HL-60/S4 treated with retinoic acid at 250 ng/mL for 4 days and 3 days (cell line): ENCODE measurements around the gene ELMO1.

Experiments used
- in situ Hi-C: fragments of 300-500 bp; cut with MboI; formaldehyde crosslinking; loops from 2 replicates; pipeline ENCODE4 v1.7.0; 2022; ENCODE audit warnings: low sequenced_read_pairs

ELMO1 gene

GRCh38 chr7:37432281-37432920 is 16.3 kb downstream of the ELMO1 start:
- in situ Hi-C loops = no loop called here

GRCh38 chr7:37431413-37431812 is 17.3 kb downstream of the ELMO1 start:
- in situ Hi-C loops = no loop called here

GRCh38 chr7:37430640-37431039 is 18.0 kb downstream of the ELMO1 start:
- in situ Hi-C loops = no loop called here

DNA sequence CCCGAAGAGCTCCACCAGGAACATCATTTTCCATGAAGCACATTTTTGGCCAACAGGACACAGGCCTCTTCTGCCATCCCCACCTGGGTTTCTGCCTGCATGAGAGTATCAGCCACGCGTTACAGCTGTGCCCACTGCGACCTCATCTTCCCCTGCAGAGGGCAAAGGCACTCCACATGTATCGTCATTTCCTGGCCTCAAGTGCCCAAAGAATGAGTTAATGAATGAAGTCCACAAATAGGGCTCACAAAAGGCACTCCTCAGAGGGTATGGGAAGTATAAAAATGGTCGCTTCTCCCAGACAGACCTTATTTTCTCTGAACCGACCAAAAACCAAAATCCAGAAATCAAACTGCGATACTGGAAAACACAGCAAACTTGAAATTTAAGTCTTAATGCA is 18.5 kb downstream of the ELMO1 start:
- in situ Hi-C loops = no loop called here

GRCh38 chr7:37429435-37429791 is 19.3 kb downstream of the ELMO1 start:
- in situ Hi-C loops = no loop called here

DNA sequence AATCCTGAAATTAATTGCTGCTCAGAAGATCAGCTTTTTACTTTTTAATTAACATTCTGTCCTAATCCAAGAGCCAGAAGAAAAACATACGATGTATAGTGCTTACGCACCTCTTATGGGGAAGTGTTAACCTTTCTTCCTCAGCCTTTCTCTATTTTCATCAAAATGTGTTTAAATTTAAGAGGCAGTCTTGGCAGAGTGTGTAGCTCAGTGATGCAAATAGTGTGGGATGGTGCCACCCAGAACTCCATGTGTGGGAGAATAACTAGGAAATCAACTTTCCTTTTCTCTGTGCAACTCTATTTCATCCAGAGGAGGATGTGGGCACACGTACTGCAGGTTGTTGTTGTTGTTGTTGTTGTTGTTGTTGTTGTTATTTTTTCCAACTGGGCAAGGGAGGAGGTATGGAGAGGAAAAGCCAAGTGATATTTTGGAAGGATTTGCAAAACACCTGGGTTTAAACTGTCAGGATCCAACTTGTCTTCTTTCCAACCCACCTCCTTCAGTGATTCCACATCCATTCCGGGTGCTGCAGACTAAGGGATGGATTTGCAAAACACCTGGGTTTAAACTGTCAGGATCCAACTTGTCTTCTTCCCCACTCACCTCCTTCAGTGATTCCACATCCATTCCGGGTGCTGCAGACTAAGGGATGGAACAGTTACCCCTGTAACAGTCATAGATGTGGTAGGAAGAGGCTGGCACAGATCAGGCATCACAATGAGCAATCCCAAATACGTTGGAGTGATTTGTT is 19.8 kb downstream of the ELMO1 start:
- in situ Hi-C loops = no loop called here

DNA sequence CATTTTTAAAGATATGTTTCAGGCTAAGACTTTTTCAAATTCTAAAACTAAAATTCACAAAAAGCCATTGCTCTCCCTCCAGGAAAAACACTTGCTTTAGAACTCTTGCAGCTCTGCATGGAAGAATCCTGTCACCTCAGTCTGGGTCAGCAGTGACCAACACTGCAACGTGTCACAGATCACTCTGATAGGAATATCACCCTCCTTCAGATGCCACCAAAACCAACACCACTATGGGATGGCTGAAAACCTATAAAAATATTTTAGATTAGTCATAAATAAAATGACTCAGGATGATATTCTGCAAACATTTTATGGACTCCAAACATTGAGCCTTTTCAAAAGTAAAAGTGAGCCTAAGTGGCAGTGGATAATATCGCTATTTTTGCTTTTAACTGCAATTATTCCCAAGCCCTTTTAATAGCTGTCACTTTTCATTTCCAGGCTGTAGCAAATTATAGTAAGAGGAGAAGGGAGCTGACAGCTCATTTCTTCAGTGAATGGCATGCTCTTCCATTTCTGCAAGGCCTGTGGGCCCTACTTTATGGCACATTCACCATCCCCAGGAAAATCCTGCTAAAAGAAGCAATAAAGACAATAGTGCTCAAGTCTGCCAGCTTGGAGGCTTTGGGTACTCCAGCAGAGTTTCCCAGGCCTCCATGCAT is 21.3 kb downstream of the ELMO1 start:
- in situ Hi-C loops = no loop called here

DNA sequence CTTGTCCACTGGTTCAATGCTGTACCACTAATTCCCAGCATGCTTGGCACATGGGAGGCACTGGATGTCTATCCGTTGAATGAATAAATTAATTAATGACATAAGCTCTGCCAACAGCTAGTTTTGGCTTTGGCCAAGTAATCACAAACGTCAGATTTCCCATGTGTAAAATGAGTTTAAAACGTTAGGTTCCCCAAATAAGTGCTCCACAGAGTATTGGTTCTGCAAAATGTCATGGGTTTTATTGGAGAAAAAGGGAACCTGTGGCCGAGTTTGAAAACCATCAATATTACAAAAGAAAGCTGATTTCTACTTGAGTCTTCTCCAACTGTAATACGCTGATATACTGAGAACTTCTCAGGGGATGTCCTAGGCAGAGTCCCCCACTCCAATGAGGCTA is 23.2 kb downstream of the ELMO1 start:
- in situ Hi-C loops = no loop called here

DNA sequence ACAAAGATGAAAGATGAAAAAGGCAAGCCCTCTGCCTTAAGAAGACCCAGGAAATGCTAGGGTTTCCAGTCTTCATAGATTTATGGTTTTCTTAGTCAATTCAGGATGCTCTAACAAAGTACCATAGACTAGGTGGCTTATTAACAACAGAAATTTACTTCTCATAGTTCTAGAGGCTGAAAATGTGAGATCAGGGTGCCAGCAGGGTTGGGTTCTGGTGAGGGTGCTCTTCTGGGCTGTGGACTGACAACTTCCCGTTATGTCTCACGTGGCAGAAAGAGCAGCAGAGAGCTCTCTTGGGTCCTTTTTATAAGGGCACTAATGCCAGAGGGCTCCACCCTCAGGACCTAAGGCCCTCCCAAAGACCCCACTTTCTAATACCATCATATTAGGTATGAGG is 23.7 kb downstream of the ELMO1 start:
- in situ Hi-C loops = no loop called here

DNA sequence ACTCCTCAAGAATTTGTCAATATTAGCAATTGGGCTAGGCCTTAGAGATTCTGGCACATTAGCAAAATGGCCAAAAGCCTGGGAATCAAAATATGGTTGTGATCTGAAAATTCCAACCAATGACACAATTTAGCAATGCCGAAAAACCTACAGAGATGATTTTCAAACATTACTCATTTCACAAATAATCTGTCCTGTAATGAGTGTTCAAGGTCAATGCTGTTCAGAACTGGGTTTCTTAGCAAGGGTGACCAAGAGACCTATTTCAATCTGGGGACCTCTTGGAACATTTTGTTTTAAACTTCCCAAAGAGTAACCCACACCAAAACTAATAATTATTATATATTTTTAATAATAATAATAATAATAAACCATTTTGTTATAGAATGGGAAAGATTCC is 24.1 kb downstream of the ELMO1 start:
- in situ Hi-C loops = no loop called here

- in situ Hi-C loops = no loop called here
Measured at GRCh38 chr7:37421861-37422500, 26.7 kb downstream of the ELMO1 start.

GRCh38 chr7:37420946-37421695 is 27.5 kb downstream of the ELMO1 start:
- in situ Hi-C loops = no loop called here

- in situ Hi-C loops = no loop called here
Measured at GRCh38 chr7:37419496-37419895, 29.2 kb downstream of the ELMO1 start.

GRCh38 chr7:37418381-37418780 is 30.3 kb downstream of the ELMO1 start:
- in situ Hi-C loops = no loop called here

DNA sequence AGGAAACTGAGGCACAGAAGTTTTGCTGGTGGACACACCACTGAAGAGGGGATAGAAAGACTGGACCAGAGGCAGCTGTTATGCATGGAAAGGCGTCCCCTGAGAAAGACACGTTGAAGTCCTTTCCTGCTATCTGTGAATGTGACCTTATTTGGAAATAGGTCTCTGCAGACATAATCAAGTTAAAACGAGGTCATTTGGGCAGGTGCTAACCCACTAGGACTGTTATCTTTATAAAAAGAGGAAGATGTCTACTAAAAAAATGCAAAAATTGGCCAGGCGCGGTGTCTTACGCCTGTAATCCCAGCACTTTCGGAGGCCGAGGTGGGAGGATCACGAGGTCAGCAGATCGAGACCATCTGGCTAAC is 31.6 kb downstream of the ELMO1 start:
- in situ Hi-C loops = no loop called here

DNA sequence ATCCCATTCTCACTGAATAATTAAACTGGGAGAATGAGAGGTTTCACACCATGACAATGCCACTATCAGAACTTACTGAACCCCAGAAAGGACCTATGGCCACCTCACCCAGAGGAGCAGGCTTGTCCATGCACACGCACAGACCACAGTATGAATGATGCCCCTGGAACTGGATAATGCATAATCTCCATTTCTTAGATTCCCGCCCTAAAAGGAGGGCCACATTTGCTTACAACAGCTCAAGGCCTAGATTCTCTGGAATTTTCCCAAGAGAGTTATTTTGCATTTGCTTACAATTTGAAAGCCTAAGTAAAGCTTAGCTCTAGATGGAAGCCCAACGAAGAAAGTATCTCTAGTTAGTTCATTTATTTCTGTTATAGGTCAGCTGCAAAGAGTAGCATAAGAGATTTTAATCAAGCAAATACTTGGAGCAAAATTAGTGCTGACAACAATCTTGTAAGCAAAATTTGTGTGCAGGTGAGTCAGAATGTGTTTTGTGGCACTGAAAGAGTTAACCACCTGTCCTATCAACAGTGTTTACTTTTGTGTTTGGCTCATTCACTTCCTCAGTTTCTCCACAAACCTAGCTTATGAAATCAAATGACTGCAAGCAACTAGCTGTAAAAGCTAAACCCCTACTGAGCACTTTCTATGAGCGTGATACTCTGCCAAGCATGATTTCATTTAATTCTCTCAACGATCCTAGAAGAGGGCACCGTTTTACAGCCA is 32.1 kb downstream of the ELMO1 start:
- in situ Hi-C loops = no loop called here

GRCh38 chr7:37415629-37416028 is 33.0 kb downstream of the ELMO1 start:
- in situ Hi-C loops = no loop called here

- in situ Hi-C loops = no loop called here
Measured at GRCh38 chr7:37414352-37414983, 34.2 kb downstream of the ELMO1 start.

DNA sequence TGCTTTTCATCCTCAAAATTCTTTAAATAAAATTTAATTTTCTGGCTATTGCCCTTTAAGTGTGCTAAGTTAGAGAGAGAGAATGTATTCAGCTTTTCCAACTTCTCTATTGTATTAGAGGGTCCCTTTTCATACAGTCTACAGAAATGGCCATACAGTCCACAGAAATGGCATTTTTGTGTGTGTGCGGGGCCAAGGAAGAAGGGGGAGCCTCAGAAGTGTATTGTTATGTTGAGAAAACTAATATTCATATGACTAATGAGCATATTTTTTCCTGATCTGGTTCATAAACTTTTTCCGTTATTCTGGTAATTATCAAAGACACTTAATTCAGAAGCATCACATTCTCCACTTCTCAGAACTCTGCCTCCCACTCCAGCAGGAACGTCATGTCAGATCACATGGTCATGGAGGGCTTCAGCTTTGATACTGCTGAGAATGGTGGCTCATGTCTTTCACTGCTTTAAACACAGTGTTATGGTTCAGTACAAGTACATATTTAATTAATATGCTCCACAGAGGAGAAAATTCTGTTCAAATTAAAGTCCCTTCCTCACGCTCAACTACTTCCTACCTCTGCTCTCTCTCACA is 37.1 kb downstream of the ELMO1 start:
- in situ Hi-C loops = no loop called here
